GM19025 (cell line): ENCODE measurements around the gene PANK2.
"Not testable (repeated sequence)": the region's sequence is repeated elsewhere in the genome, so short reads cannot be mapped to it uniquely, and the experiment has no call there.

Experiments used
- ATAC-seq: cut with Tn5 transposase; IDR thresholded peaks from one replicate; pipeline ENCODE4 v1.9.1; 2021; ENCODE audit warnings: mild to moderate bottlenecking, low read depth, moderate library complexity; ENCODE audit not compliant: unreplicated experiment

PANK2 gene

GRCh38 chr20:3925113-3925695 is 36.0 kb downstream of the PANK2 start:
- no peak for ATAC-seq

GRCh38 chr20:3925899-3926638 is 36.9 kb downstream of the PANK2 start:
- ATAC-seq, result no peak

GRCh38 chr20:3927486-3928291 is 38.5 kb downstream of the PANK2 start:
- ATAC-seq, result no peak

- no peak for ATAC-seq
Measured at GRCh38 chr20:3929713-3930060, 40.5 kb downstream of the PANK2 start.

GRCh38 chr20:3930265-3931206 is 41.3 kb downstream of the PANK2 start:
- ATAC-seq, result no peak

GRCh38 chr20:3931664-3932063 is 42.5 kb downstream of the PANK2 start:
- ATAC-seq, result no peak

GRCh38 chr20:3932277-3932676 is 43.1 kb downstream of the PANK2 start:
- ATAC-seq, result no peak

GRCh38 chr20:3932681-3933080 is 43.5 kb downstream of the PANK2 start:
- ATAC-seq, result no peak

GRCh38 chr20:3933218-3933617 is 44.0 kb downstream of the PANK2 start:
- no peak for ATAC-seq

GRCh38 chr20:3934624-3935023 is 45.4 kb downstream of the PANK2 start:
- no peak for ATAC-seq

- ATAC-seq, result no peak
Measured at GRCh38 chr20:3935295-3935955, 46.2 kb downstream of the PANK2 start.

- no peak for ATAC-seq
Measured at GRCh38 chr20:3935956-3936340, 46.8 kb downstream of the PANK2 start.

- ATAC-seq, result no peak
Measured at GRCh38 chr20:3937618-3938017, 48.4 kb downstream of the PANK2 start.

GRCh38 chr20:3940905-3941304 is 51.7 kb downstream of the PANK2 start:
- no peak for ATAC-seq

- not testable (repeated sequence) for ATAC-seq
Measured at GRCh38 chr20:3946666-3947065, 57.5 kb downstream of the PANK2 start.

GRCh38 chr20:3964719-3965118 is 75.5 kb downstream of the PANK2 start:
- ATAC-seq, result no peak

- ATAC-seq, result no peak
Measured at GRCh38 chr20:3966571-3966970, 77.4 kb downstream of the PANK2 start.

GRCh38 chr20:3970016-3970415 is 80.8 kb downstream of the PANK2 start:
- no peak for ATAC-seq

- ATAC-seq, result no peak
Measured at GRCh38 chr20:3971145-3971544, 82.0 kb downstream of the PANK2 start.

GRCh38 chr20:3972161-3972560 is 83.0 kb downstream of the PANK2 start:
- ATAC-seq, result no peak
